ENCODE results near the gene DHRS3. TPM values are rescaled to one million over a fixed set of nuclear protein-coding genes. Genes with fewer than 3 reads are reported as not detected.

Gene DHRS3
- polyA plus RNA-seq, 1 of the 3 experiments (the other 2 are of a cell fraction): 44.8 TPM

- TF ChIP-seq, protein P1, sequence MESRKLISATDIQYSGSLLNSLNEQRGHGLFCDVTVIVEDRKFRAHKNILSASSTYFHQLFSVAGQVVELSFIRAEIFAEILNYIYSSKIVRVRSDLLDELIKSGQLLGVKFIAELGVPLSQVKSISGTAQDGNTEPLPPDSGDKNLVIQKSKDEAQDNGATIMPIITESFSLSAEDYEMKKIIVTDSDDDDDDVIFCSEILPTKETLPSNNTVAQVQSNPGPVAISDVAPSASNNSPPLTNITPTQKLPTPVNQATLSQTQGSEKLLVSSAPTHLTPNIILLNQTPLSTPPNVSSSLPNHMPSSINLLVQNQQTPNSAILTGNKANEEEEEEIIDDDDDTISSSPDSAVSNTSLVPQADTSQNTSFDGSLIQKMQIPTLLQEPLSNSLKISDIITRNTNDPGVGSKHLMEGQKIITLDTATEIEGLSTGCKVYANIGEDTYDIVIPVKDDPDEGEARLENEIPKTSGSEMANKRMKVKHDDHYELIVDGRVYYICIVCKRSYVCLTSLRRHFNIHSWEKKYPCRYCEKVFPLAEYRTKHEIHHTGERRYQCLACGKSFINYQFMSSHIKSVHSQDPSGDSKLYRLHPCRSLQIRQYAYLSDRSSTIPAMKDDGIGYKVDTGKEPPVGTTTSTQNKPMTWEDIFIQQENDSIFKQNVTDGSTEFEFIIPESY (IDR thresholded peaks at IDR 0.05; ENCODE audit: borderline replicate concordance, low read depth): no peak
- TF ChIP-seq GABPA (IDR thresholded peaks at IDR 0.05; ENCODE audit: low read depth): no peak
- no peak for TF ChIP-seq SIN3A (IDR thresholded peaks at IDR 0.05; ENCODE audit: borderline replicate concordance, low read depth, low read length)
- TF ChIP-seq RFX5 (IDR thresholded peaks at IDR 0.05; ENCODE audit: low read length): no peak
- TF ChIP-seq, protein P2, sequence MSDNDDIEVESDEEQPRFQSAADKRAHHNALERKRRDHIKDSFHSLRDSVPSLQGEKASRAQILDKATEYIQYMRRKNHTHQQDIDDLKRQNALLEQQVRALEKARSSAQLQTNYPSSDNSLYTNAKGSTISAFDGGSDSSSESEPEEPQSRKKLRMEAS (IDR thresholded peaks at IDR 0.05; ENCODE audit: low read depth): no peak
- TF ChIP-seq PBX3 (IDR thresholded peaks at IDR 0.05): no peak
- no peak for TF ChIP-seq RCOR1 (IDR thresholded peaks at IDR 0.05; ENCODE audit: low read length)
- no peak for TF ChIP-seq FOXJ3 (CRISPR knock-in tag; IDR thresholded peaks at IDR 0.05)
- TF ChIP-seq CHD2 (IDR thresholded peaks at IDR 0.05; ENCODE audit: low read length, partially characterized antibody): no peak
- TF ChIP-seq JUND (IDR thresholded peaks at IDR 0.05): no peak
- TF ChIP-seq NFIC (IDR thresholded peaks at IDR 0.05; ENCODE audit: borderline replicate concordance): no peak
- no peak for TF ChIP-seq TAF1 (IDR thresholded peaks at IDR 0.05; ENCODE audit: borderline replicate concordance, low read depth, low read length)
Observed at GRCh38 chr1:12582649-12583048, 35.4 kb downstream of the DHRS3 start (continued).

DNA sequence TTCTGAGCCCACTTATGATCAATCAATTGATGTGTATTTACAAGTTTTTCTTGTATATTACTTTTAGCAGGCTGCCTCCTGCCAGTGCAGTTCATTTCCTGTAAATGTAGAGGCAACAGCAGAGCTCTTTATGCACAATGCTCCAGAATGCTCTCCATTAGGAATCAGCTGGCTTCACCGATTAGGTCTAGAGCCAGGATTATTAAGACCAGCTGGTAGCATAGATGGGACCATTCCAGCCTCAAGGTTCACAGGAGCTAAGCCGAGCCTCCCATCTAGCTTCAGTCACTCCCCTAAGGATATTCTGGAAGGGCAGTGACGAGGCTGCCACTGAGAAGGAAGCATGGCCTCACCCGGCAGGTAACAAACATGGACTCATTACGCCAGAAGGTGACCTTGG, 36.8 kb downstream of the DHRS3 start:
- H2AFZ ChIP-seq (ENCODE audit: low read depth): no peak overlapping the region
- H3K4me1 ChIP-seq (ENCODE audit: control insufficient read depth in 1 of 2, insufficient read depth in 2 of 2, low read depth in 1 of 2, low read length in 1 of 2): peaks cover 0 to 5% of the 10 kb centered on the region in 2 experiments; a peak in 1 of 4 replicates
- TF ChIP-seq USF2 (IDR thresholded peaks at IDR 0.05; ENCODE audit: borderline replicate concordance, low read depth, low read length): no peak
- no peak for TF ChIP-seq EZH2phosphoT487 (IDR thresholded peaks at IDR 0.05; ENCODE audit: borderline replicate concordance, low read depth)
- TF ChIP-seq ELF1 (IDR thresholded peaks at IDR 0.05): no peak
- no peak for TF ChIP-seq NRF1 (IDR thresholded peaks at IDR 0.05; ENCODE audit: low read depth, low read length)
- TF ChIP-seq, protein P1 (IDR thresholded peaks at IDR 0.05; ENCODE audit: borderline replicate concordance, low read depth): no peak
- TF ChIP-seq CHD2 (IDR thresholded peaks at IDR 0.05; ENCODE audit: low read length, partially characterized antibody): no peak
- no peak for TF ChIP-seq FOSL2 (IDR thresholded peaks at IDR 0.05; ENCODE audit: borderline replicate concordance, low read depth)
- H3F3A ChIP-seq (replicated peaks; ENCODE audit: insufficient read depth): no peaks in the 10 kb centered on the region
- H4K20me1 ChIP-seq (ENCODE audit: insufficient read depth): no peaks in the 10 kb centered on the region
- no peak overlapping the region for H3K9ac ChIP-seq
- H3K4me2 ChIP-seq: no peak overlapping the region
- CTCF ChIA-PET: no interaction called here
- H3K9me3 ChIP-seq: no peaks in the 10 kb centered on the region
- no peaks in the 10 kb centered on the region for H3K79me2 ChIP-seq (ENCODE audit: insufficient read depth)
- no peak overlapping the region; a peak in 1 of 4 replicates for H3K27ac ChIP-seq (ENCODE audit: low read depth in 2 of 2, low read length in 1 of 2)
- H3K4me3 ChIP-seq (ENCODE audit: low read depth in 2 of 2, low read length in 1 of 2): no peak overlapping the region
- H3K27me3 ChIP-seq (ENCODE audit: insufficient read depth): no peaks in the 10 kb centered on the region
- H3K9me2 ChIP-seq: no peaks in the 10 kb centered on the region
- H3K36me3 ChIP-seq (replicated peaks in 1 of 2; ENCODE audit: control insufficient read depth in 1 of 2, insufficient read depth in 2 of 2, low read length in 1 of 2): peaks cover 0 to 9% of the 10 kb centered on the region in 2 experiments
- DNase-seq: no peak
- 82% methylated on average over 5 of the region's 5 CpGs for WGBS (ENCODE audit: low lambda C conversion rate)
- POLR2A ChIA-PET: interaction anchor here (1.2 kb wide), 1 partner anchor 15 kb away, joined by 3 read pairs; no protein-coding TSS in a partner anchor
